C4-2B (cell line): ENCODE measurements around the gene GAGE12E.
"Not testable (repeated sequence)": the region's sequence is repeated elsewhere in the genome, so short reads cannot be mapped to it uniquely, and the experiment has no call there.

ENCODE experiments used
- CTCF ChIP-seq: fragments of 450-650 bp; conservative IDR thresholded peaks from 2 replicates; pipeline ENCODE4 v1.5.1; 2017; ENCODE audit warnings: mild to moderate bottlenecking
- ZFX ChIP-seq: fragments of 450-650 bp; IDR thresholded peaks from 2 replicates; pipeline ENCODE4 v1.6.1; 2017

- TF ChIP-seq CTCF, ZFX: not testable (repeated sequence)
Observed at GRCh38 chrX:49590488-49590887, 39.4 kb downstream of the GAGE12E start.
